ENCODE measurements around the gene TFAP2D. TPM values are rescaled to one million over a fixed set of nuclear protein-coding genes. Genes with fewer than 3 reads are reported as not detected.

TFAP2D gene
- polyA plus RNA-seq (2012; ENCODE audit: insufficient read length, low read depth) = not detected

DNA sequence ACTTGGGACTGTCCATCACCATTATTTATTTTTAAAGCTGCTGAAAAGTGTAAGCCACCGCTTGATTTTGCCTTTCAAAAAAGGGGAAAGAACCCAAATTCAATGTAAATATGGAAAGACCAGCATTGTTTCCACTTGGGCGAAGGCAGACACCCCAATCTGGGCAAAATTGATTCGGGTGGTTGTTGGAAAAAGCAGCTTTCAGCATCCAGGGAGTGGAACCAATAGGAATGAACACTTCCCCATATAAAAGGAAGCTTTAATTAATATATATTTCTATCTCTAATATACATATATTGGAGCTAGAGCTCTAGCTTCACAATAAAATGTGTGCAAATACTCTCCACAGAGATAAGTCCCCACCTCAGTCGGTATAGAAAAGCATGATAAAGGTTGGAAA is at the start of gene TFAP2D:
TFAP2D (plus strand) TSS at position 301 of the 400 bp plus-strand sequence. CDS start 530 bp downstream, outside the sequence.
- TF ChIP-seq SIN3A (IDR thresholded peaks at IDR 0.05; ENCODE audit: borderline replicate concordance, insufficient read depth, low read length) (no peak), POLR2AphosphoS5 (IDR thresholded peaks at IDR 0.05; ENCODE audit: low read depth, low read length) (no peak), TAF1 (IDR thresholded peaks at IDR 0.05; ENCODE audit: borderline replicate concordance, insufficient read depth, low read length) (no peak)
- TF ChIP-seq, protein P1, sequence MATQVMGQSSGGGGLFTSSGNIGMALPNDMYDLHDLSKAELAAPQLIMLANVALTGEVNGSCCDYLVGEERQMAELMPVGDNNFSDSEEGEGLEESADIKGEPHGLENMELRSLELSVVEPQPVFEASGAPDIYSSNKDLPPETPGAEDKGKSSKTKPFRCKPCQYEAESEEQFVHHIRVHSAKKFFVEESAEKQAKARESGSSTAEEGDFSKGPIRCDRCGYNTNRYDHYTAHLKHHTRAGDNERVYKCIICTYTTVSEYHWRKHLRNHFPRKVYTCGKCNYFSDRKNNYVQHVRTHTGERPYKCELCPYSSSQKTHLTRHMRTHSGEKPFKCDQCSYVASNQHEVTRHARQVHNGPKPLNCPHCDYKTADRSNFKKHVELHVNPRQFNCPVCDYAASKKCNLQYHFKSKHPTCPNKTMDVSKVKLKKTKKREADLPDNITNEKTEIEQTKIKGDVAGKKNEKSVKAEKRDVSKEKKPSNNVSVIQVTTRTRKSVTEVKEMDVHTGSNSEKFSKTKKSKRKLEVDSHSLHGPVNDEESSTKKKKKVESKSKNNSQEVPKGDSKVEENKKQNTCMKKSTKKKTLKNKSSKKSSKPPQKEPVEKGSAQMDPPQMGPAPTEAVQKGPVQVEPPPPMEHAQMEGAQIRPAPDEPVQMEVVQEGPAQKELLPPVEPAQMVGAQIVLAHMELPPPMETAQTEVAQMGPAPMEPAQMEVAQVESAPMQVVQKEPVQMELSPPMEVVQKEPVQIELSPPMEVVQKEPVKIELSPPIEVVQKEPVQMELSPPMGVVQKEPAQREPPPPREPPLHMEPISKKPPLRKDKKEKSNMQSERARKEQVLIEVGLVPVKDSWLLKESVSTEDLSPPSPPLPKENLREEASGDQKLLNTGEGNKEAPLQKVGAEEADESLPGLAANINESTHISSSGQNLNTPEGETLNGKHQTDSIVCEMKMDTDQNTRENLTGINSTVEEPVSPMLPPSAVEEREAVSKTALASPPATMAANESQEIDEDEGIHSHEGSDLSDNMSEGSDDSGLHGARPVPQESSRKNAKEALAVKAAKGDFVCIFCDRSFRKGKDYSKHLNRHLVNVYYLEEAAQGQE (IDR thresholded peaks at IDR 0.05; ENCODE audit: insufficient read depth in 1 of 2, low read depth in 2 of 2, low read length in 2 of 2) = no peak

DNA sequence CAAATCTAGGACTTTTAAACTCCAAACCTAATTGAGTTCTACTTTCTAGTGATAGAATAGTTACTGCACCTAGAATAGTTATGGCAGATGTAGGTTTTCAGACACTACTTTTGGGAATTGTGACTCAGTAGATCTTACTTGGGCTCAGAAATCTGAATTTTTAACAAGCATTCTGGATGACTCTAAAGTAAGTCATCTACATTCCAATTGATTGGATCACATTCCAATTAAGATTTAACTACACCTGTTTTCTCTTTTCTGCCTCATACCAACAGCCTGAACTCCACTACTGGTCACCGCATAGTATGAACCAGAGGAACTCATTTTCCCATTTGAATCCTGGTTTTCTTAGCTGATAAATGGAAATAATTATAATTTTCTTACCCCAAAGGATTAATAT is 49.5 kb upstream of the TFAP2D start:
- TF ChIP-seq TAF1 (IDR thresholded peaks at IDR 0.05; ENCODE audit: borderline replicate concordance, insufficient read depth, low read length) (no peak), SIN3A (IDR thresholded peaks at IDR 0.05; ENCODE audit: borderline replicate concordance, insufficient read depth, low read length) (no peak), FOXP2 (optimal IDR thresholded peaks at IDR 0.05; ENCODE audit: borderline replicate concordance, extremely low read depth, extremely low read length, insufficient read depth) (no peak), POLR2AphosphoS5 (IDR thresholded peaks at IDR 0.05; ENCODE audit: low read depth, low read length) (no peak)
- TF ChIP-seq, protein P1 (IDR thresholded peaks at IDR 0.05; ENCODE audit: insufficient read depth in 1 of 2, low read depth in 2 of 2, low read length in 2 of 2) = no peak

DNA sequence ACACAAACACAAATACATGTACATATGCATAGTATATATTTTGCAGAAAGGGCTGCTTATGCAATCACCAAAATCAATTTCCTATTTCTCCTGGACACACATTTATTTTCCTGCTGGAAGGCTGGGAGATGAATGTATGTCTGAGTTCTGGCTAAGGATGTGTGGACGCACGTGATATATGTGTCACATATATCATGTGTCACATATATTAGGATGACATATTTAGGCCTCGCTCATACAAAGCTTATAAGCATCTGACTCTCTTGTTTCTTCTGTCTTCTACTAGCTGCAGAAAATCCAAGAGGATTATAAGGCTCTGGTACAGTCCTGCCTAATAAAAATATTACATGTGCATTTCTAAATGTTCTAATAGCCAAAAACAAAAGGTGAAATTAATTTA is 47.2 kb upstream of the TFAP2D start:
- TF ChIP-seq TAF1 (IDR thresholded peaks at IDR 0.05; ENCODE audit: borderline replicate concordance, insufficient read depth, low read length) = no peak
- TF ChIP-seq FOXP2 (optimal IDR thresholded peaks at IDR 0.05; ENCODE audit: borderline replicate concordance, extremely low read depth, extremely low read length, insufficient read depth) = no peak
- TF ChIP-seq, protein P1 (IDR thresholded peaks at IDR 0.05; ENCODE audit: insufficient read depth in 1 of 2, low read depth in 2 of 2, low read length in 2 of 2) = no peak
- no peak for TF ChIP-seq POLR2AphosphoS5 (IDR thresholded peaks at IDR 0.05; ENCODE audit: low read depth, low read length)
- no peak for TF ChIP-seq SIN3A (IDR thresholded peaks at IDR 0.05; ENCODE audit: borderline replicate concordance, insufficient read depth, low read length)

DNA sequence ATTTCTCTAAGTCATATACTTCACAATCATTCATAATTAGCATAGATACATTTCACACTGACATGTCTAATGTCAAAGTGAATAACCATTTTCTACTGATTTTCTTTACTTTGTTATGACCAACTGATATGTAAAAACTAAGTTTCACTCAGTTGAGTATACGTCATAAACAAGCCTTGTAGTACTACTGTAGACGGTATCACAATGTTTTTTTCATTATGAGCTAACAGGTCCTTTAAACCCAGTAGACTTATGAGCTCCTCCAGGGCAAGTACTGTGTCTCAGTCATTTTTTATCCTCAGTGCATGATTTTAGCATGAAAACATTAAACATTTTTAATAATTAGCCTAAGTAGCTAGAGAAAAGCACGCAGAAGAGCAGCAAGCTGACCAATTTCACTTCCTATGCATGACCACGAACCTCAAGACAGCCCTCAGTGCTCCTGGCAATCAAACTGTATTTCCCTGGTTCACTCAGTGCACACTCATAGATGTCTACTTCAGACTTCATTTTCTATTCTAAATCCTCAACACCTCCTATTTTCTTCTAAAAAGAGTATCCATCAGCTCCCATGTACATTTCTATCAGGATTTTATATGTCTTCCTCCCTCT is 32.0 kb upstream of the TFAP2D start:
- TF ChIP-seq TAF1 (IDR thresholded peaks at IDR 0.05; ENCODE audit: borderline replicate concordance, insufficient read depth, low read length) = no peak
- TF ChIP-seq, protein P1 (IDR thresholded peaks at IDR 0.05; ENCODE audit: insufficient read depth in 1 of 2, low read depth in 2 of 2, low read length in 2 of 2) = no peak
- no peak for TF ChIP-seq POLR2AphosphoS5 (IDR thresholded peaks at IDR 0.05; ENCODE audit: low read depth, low read length)
- TF ChIP-seq FOXP2 (optimal IDR thresholded peaks at IDR 0.05; ENCODE audit: borderline replicate concordance, extremely low read depth, extremely low read length, insufficient read depth) = no peak
- TF ChIP-seq SIN3A (IDR thresholded peaks at IDR 0.05; ENCODE audit: borderline replicate concordance, insufficient read depth, low read length) = no peak
